Esophagus muscularis mucosa (tissue), 3 donors: ENCODE results near the gene CEP76.

ENCODE experiments used
- CTCF ChIP-seq, 3 experiments: fragments of 200-600 bp in 2 of 3; fragments of 450-650 bp in 1 of 3; sonication (generic) in 2 of 3; IDR thresholded peaks; one replicate each; pipeline ENCODE4 v1.5.1; 2017 to 2019; ENCODE audit warnings: antibody characterized with exemption in 3 of 3, mild to moderate bottlenecking in 2 of 3, moderate library complexity in 1 of 3
- POLR2A ChIP-seq: fragments of 450-650 bp; IDR thresholded peaks from one replicate; pipeline ENCODE4 v1.6.1; 2017; ENCODE audit warnings: antibody characterized with exemption, moderate library complexity, mild to moderate bottlenecking, low read depth

GRCh38 chr18:12631831-12632477 lies 70.6 kb downstream of the CEP76 start:
- TF ChIP-seq CTCF (IDR thresholded peaks at IDR 0.05) (no peak), POLR2A (no peak)
